Occipital lobe (tissue), 3 donors: ENCODE results near the gene FAM240A. TPM values are rescaled to one million over a fixed set of nuclear protein-coding genes. Genes with fewer than 3 reads are reported as not detected.

Experiments
- DNase-seq: peaks from one replicate; lab custom pipeline; 2025; lab: John Stamatoyannopoulos, UW
- small RNA-seq: library from RNA; depleted of rRNA; stranded (forward); fragments of <200 nt; gene quantifications from one replicate; pipeline ENCODE3, GENCODE V24; 2014
- total RNA-seq: library from RNA; depleted of rRNA; stranded (reverse); fragments of >200 nt; gene quantifications from one replicate; pipeline ENCODE4 v1.2.3, GENCODE V29; 2014

Gene FAM240A
- total RNA-seq, 1 donor from 2014 or later: not detected

GRCh38 chr3:46674031-46674845 lies 61.9 kb downstream of the FAM240A start:
- DNase-seq: no peak

- DNase-seq: no peak
These were observed 63.1 kb downstream of the FAM240A start for GRCh38 chr3:46675426-46675825.

Small RNAs within 50 kb of the gene (small RNA-seq; reads per million reads assigned to genes)
- not detected for gene RF00591

Other genes starting within 250 kb of the FAM240A start
- gene CCR5, start 241.6 kb upstream of the FAM240A start, total RNA-seq: 0.16 TPM
- gene CCRL2, start 205.3 kb upstream of the FAM240A start, total RNA-seq: 1.1 TPM
- gene LTF, start 147.6 kb upstream of the FAM240A start, total RNA-seq: 3.6 TPM
- not detected for gene RTP3, start 114.5 kb upstream of the FAM240A start, total RNA-seq
- 7.8 TPM for gene LRRC2, start 46.2 kb upstream of the FAM240A start, total RNA-seq
- gene ALS2CL, start 81.2 kb downstream of the FAM240A start, total RNA-seq: 3.9 TPM
- 2.5 TPM for gene TMIE, start 88.9 kb downstream of the FAM240A start, total RNA-seq
- 0.31 TPM for gene PRSS50, start 105.3 kb downstream of the FAM240A start, total RNA-seq